Retina (tissue), 1 donor: ENCODE results near the gene TM4SF5.
"Not testable (repeated sequence)": the region's sequence is repeated elsewhere in the genome, so short reads cannot be mapped to it uniquely, and the experiment has no call there.

ENCODE experiments used
- DNase-seq: peaks from one replicate; pipeline ENCODE4 v3.0.0-alpha.2; 2016

The TM4SF5 gene

GRCh38 chr17:4790705-4791088, 19.0 kb downstream of the TM4SF5 start:
- DNase-seq: no peak

GRCh38 chr17:4795168-4795567, 23.5 kb downstream of the TM4SF5 start:
- DNase-seq: no peak

- DNase-seq: no peak
Observed at GRCh38 chr17:4796552-4796920, 24.9 kb downstream of the TM4SF5 start.

GRCh38 chr17:4800462-4801196, 28.9 kb downstream of the TM4SF5 start:
- no peak for DNase-seq

- DNase-seq: no peak
Observed at GRCh38 chr17:4802228-4802627, 30.5 kb downstream of the TM4SF5 start, which contains the start of gene C17orf114. C17orf114 (minus strand) TSS chr17:4802328.

- DNase-seq: no peak
Observed at GRCh38 chr17:4806456-4806776, 34.7 kb downstream of the TM4SF5 start.

GRCh38 chr17:4806777-4807604, 35.3 kb downstream of the TM4SF5 start, which contains the start of gene PLD2:
PLD2 (plus strand) TSS chr17:4807152; CDS start chr17:4807773, 621 bp downstream.
- DNase-seq: peak; percentile 61

GRCh38 chr17:4807605-4808377, 36.1 kb downstream of the TM4SF5 start:
- peak; percentile 20 for DNase-seq

GRCh38 chr17:4808378-4808767, 36.7 kb downstream of the TM4SF5 start:
- DNase-seq: no peak

GRCh38 chr17:4810696-4811290, 39.1 kb downstream of the TM4SF5 start:
- no peak for DNase-seq

GRCh38 chr17:4811471-4811870, 39.8 kb downstream of the TM4SF5 start:
- no peak for DNase-seq

GRCh38 chr17:4812690-4813089, 41.0 kb downstream of the TM4SF5 start:
- DNase-seq: no peak

GRCh38 chr17:4815043-4815675, 43.5 kb downstream of the TM4SF5 start:
- no peak for DNase-seq

- no peak for DNase-seq
Observed at GRCh38 chr17:4816826-4817225, 45.1 kb downstream of the TM4SF5 start.

- DNase-seq: no peak
Observed at GRCh38 chr17:4818276-4818675, 46.6 kb downstream of the TM4SF5 start.

- DNase-seq: no peak
Observed at GRCh38 chr17:4822835-4823234, 51.1 kb downstream of the TM4SF5 start.

- DNase-seq: no peak
Observed at GRCh38 chr17:4823373-4824089, 51.8 kb downstream of the TM4SF5 start.

- no peak for DNase-seq
Observed at GRCh38 chr17:4827399-4827798, 55.7 kb downstream of the TM4SF5 start.

- DNase-seq: not testable (repeated sequence)
Observed at GRCh38 chr17:4832829-4833177, 61.1 kb downstream of the TM4SF5 start.
